NCI-H2171 (cell line): ENCODE data around the gene KCNQ2.

Experiments
- DNase-seq: peaks from one replicate; lab custom pipeline; 2025; lab: John Stamatoyannopoulos, UW

Gene KCNQ2

GRCh38 chr20:63501818-63502670 is 29.6 kb upstream of the KCNQ2 start:
- DNase-seq = peak; percentile 98

GRCh38 chr20:63500902-63501817 is 28.7 kb upstream of the KCNQ2 start:
- peak; percentile 74 for DNase-seq

DNA sequence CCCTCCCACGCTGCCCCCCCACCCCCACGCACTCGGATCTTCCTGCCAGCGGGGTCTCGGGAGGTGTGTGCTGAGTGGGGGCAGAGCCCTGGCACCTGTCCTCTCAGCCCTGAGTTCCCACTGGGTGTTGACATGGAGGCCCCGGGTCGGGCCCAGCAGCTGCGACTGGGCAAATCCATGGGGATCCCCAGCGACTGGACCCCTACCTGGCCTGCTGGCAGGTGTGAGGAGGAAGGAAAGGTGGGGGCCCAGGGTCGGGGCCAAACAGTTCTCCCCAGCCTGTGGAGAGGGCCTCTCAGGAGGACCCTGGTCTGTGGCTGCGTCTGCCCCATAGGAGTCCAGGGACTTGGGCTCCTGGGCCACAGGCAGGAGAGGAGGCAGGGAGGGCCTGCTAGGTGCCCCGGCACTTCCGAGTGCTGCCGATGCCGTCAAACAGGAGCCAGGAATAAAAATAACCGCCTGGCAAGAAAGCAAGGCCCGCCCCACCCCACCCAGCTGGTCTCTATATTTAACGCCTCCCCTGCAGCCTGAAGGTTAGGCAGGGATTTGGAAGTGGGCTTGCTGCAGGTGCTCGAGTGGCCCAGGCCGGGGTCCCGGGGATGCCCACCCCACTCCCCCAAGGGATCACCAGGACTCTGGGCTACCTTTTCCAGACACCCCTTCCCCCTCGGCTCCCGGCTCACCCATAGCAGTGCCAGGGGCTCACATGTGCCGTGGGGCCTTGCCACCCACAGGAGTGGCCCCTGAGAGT is 27.9 kb upstream of the KCNQ2 start:
- DNase-seq = no peak

- peak; percentile 91 for DNase-seq
Measured at GRCh38 chr20:63499338-63499969, 27.0 kb upstream of the KCNQ2 start.

- peak; percentile 91 for DNase-seq
Measured at GRCh38 chr20:63498960-63499337, 26.5 kb upstream of the KCNQ2 start, which contains the start of gene EEF1A2. TSS of gene EEF1A2 (minus strand) at chr20:63499083. CDS start at chr20:63497763, 1,320 bp downstream.

- DNase-seq = no peak
Measured at GRCh38 chr20:63497946-63498935, 25.8 kb upstream of the KCNQ2 start.

DNA sequence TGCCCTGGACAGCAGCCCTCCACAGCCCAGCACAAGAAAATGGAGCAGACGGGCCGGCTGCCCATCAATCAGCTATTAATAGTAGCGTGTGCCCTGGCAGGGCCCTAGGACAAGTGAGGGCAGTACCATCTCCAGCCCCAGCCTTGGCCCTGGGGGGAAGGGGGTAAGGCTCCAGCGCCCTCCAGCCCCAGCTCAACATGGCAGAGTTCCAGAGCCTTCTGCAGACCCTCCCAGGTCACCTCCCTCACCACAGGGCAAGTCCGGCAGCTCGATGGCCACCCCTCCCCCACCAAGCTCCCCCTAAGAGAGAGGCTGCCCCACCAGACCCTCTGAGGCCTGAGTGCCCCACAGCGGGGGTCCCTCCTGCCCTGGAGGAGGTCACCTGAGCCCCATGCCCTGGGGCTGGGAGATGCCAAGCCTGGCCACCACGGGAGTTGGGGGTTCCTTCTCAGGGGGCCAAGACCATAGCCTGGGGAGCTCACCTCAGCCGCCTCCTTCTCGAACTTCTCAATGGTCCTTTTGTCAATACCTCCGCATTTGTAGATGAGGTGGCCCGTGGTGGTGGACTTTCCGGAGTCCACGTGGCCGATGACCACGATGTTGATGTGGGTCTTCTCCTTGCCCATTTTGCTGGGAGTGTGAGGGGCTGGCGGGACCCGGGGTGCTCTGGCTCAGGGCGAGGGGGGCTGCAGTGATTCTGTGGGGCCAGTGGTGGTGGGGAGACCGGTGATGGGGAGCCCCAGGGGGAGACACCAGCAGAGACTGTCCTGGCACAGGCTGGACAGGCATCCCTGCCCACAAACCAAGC is 24.9 kb upstream of the KCNQ2 start:
- no peak for DNase-seq

DNA sequence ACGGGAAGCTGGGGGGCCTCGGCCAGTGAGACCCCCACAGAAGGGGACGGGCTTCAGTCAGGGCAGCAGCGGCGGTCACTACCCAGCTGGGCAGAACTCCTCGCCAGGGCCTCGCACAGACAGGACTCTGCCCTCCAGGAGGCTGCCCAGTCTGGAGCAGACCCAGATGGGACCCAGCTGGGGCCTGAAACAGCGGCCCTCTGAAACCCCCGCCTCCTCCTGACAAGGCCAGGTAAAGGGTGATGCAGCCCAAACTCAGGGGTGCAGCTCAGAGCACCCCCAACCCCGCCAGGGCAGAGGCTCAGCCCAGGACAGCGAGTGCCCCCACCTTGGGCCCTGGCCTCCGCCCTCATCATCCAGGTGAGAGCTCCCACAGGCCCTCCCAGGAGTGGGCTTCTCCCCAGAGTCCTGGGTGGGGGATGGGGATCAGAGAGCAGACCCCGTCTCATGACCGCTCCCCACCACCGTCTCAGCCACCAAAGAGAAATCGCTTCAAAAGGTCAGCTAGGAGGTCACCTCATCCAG is 24.2 kb upstream of the KCNQ2 start:
- no peak for DNase-seq

- DNase-seq = peak; percentile 61
Measured at GRCh38 chr20:63495741-63496595, 23.5 kb upstream of the KCNQ2 start.

DNA sequence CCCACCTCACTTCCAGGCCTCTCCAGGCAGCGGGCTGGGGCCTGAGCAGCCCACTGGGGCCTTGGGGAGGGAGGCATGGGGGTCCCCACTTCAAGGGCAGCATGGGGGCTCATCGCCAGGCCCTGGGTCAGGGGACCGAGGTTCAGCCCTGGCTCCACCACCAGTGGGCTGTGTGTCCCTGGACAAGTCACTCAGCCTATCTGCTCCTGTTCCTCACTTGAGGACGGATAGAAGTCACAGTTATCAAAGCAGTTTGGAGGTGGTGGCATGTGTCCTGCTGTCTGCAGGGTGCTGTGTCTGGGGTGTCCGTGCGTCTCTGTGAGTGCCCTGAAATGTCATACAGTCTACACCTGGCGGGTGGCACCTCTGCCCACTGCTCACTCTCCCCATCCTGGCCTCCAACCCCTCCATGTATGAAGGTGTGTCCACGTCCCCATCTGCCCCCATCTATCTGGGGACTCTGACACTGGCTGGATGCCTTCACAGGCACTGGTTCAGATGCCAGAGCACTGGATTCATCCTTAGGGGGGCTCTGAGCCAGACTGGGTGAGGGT is 22.8 kb upstream of the KCNQ2 start:
- DNase-seq = no peak

- no peak for DNase-seq
Measured at GRCh38 chr20:63494420-63495166, 22.1 kb upstream of the KCNQ2 start.

DNA sequence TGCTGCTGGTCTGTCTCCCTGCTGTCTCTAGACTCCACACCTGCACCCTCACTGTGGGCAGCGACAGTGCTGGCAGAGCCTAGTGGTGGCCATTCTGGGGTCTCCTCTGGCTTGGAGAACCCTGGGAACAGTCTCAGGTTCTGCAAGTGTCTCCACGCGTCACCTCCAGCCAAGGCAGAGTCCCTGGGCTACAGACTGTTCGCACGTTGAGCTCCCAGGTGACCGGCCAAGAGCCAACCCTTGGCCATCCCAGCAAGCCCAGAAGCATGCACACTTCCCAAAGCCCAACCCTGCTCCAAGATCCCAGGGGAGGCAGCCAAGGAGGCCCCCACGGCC is 21.6 kb upstream of the KCNQ2 start:
- DNase-seq = no peak

- no peak for DNase-seq
Measured at GRCh38 chr20:63493563-63494020, 21.1 kb upstream of the KCNQ2 start.

GRCh38 chr20:63492982-63493381 is 20.5 kb upstream of the KCNQ2 start:
- DNase-seq = no peak

- DNase-seq = no peak
Measured at GRCh38 chr20:63492518-63492917, 20.1 kb upstream of the KCNQ2 start.

DNA sequence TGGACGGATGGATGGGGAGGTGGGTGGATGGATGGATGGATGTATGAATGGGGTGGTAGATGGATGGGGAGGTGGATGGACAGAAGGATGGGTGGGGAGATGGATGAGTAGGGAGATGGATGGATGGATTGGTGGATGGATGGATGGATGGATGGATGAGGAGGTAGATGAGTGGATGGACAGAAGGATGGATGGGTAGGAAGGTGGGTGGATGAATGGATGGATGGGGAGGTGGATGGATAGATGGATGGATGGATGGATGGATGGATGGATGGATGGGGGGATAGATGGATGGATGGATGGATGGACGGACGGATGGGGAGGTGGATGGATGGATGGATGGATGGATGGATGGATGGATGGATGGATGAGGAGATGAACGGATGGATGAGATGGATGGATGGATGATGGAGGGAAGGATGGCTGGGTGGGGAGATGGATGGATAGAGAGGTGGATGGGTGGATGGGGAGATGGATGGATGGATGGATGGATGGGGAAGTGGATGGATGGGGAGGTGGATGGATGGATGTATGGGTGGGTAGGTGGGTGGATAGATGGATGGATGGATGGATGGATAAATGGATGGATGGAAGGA is 19.3 kb upstream of the KCNQ2 start:
- no peak for DNase-seq

GRCh38 chr20:63491078-63491477 is 18.6 kb upstream of the KCNQ2 start:
- no peak for DNase-seq
